Neural crest cell (in vitro differentiated cells): ENCODE measurements around the gene CLTB. TPM values are rescaled to one million over a fixed set of nuclear protein-coding genes. Genes with fewer than 3 reads are reported as not detected.

Source experiments
- DNase-seq: peaks from one replicate; pipeline ENCODE4 v3.0.0; 2021; ENCODE audit warnings: low read depth, mixed read lengths, low spot score
- H3K27ac Mint-ChIP-seq: one replicate; pipeline ENCODE4 v1.8.0; 2021; ENCODE audit warnings: mild to moderate bottlenecking, mixed read lengths; ENCODE audit not compliant: unreplicated experiment
- H3K27me3 Mint-ChIP-seq: 2 replicates; pipeline ENCODE4 v1.8.0; 2021; ENCODE audit warnings: low read depth, mild to moderate bottlenecking, mixed read lengths
- H3K36me3 Mint-ChIP-seq: 2 replicates; pipeline ENCODE4 v1.8.0; 2021; ENCODE audit warnings: low read depth, mild to moderate bottlenecking, mixed read lengths
- H3K4me1 Mint-ChIP-seq: 2 replicates; pipeline ENCODE4 v1.8.0; 2021; ENCODE audit warnings: mixed read lengths
- H3K4me3 Mint-ChIP-seq: one replicate; pipeline ENCODE4 v1.8.0; 2021; ENCODE audit warnings: mild to moderate bottlenecking, mixed read lengths
- H3K9me3 Mint-ChIP-seq: 2 replicates; pipeline ENCODE4 v1.8.0; 2021; ENCODE audit warnings: mixed read lengths
- CTCF ChIP-seq: fragments of 200-600 bp; sonication (generic); conservative IDR thresholded peaks from 2 replicates; pipeline ENCODE4 v1.5.0; 2021; ENCODE audit warnings: antibody characterized with exemption, mild to moderate bottlenecking
- total RNA-seq: library from RNA; stranded (reverse); gene quantifications from 2 replicates; pipeline ENCODE4 v1.2.1, GENCODE V29; 2021

CLTB gene
- total RNA-seq, 1 donor from 2014 or later, result 31.6 TPM

- H3K9me3 Mint-ChIP-seq, result no peaks in the 10 kb centered on the region
- H3K4me3 Mint-ChIP-seq, result peak overlapping the region; percentile 99
- H3K4me1 Mint-ChIP-seq, result peaks cover 29% of the 10 kb centered on the region
- DNase-seq, result no peak
- H3K27me3 Mint-ChIP-seq, result peaks cover 19% of the 10 kb centered on the region
- peaks cover 6% of the 10 kb centered on the region for H3K36me3 Mint-ChIP-seq
- TF ChIP-seq CTCF, result no peak
- no peak overlapping the region for H3K27ac Mint-ChIP-seq
Observed at GRCh38 chr5:176362233-176362490, 54.2 kb downstream of the CLTB start.

- Mint-ChIP-seq H3K27me3 (peaks cover 19% of the 10 kb centered on the region), H3K9me3 (no peaks in the 10 kb centered on the region), H3K4me1 (peaks cover 27% of the 10 kb centered on the region), H3K4me3 (peak within 1 kb of the TSS; percentile 99), H3K27ac (peak within 1 kb of the TSS; percentile 99), H3K36me3 (peaks cover 5% of the 10 kb centered on the region)
- DNase-seq, result peak; percentile 82
- no peak for TF ChIP-seq CTCF
Observed at GRCh38 chr5:176361437-176362232, 54.7 kb downstream of the CLTB start, which contains the start of gene KIAA1191. KIAA1191 (minus strand) TSS chr5:176361764; CDS start chr5:176359508, 2,256 bp downstream.

GRCh38 chr5:176360894-176361436 lies 55.4 kb downstream of the CLTB start:
- peaks cover 23% of the 10 kb centered on the region for H3K4me1 Mint-ChIP-seq
- peaks cover 3% of the 10 kb centered on the region for H3K36me3 Mint-ChIP-seq
- peak overlapping the region; percentile 99 for H3K27ac Mint-ChIP-seq
- TF ChIP-seq CTCF, result no peak
- H3K4me3 Mint-ChIP-seq, result peak overlapping the region; percentile 99
- peaks cover 17% of the 10 kb centered on the region for H3K27me3 Mint-ChIP-seq
- H3K9me3 Mint-ChIP-seq, result no peaks in the 10 kb centered on the region
- no peak for DNase-seq

GRCh38 chr5:176359658-176360057 lies 56.7 kb downstream of the CLTB start:
- peak overlapping the region; percentile 83 for H3K4me3 Mint-ChIP-seq
- no peak for DNase-seq
- H3K9me3 Mint-ChIP-seq, result no peaks in the 10 kb centered on the region
- H3K4me1 Mint-ChIP-seq, result peaks cover 23% of the 10 kb centered on the region
- no peak for TF ChIP-seq CTCF
- H3K36me3 Mint-ChIP-seq, result peaks cover 3% of the 10 kb centered on the region
- H3K27ac Mint-ChIP-seq, result no peak overlapping the region
- H3K27me3 Mint-ChIP-seq, result peaks cover 17% of the 10 kb centered on the region

GRCh38 chr5:176356179-176356566 lies 60.2 kb downstream of the CLTB start:
- H3K9me3 Mint-ChIP-seq, result no peaks in the 10 kb centered on the region
- H3K4me3 Mint-ChIP-seq, result no peak overlapping the region
- H3K27ac Mint-ChIP-seq, result no peak overlapping the region
- H3K4me1 Mint-ChIP-seq, result peaks cover 18% of the 10 kb centered on the region
- DNase-seq, result no peak
- no peak for TF ChIP-seq CTCF
- H3K36me3 Mint-ChIP-seq, result peaks cover 6% of the 10 kb centered on the region
- H3K27me3 Mint-ChIP-seq, result no peaks in the 10 kb centered on the region
